ENCODE measurements around the gene PDZRN3.

The PDZRN3 gene

DNA sequence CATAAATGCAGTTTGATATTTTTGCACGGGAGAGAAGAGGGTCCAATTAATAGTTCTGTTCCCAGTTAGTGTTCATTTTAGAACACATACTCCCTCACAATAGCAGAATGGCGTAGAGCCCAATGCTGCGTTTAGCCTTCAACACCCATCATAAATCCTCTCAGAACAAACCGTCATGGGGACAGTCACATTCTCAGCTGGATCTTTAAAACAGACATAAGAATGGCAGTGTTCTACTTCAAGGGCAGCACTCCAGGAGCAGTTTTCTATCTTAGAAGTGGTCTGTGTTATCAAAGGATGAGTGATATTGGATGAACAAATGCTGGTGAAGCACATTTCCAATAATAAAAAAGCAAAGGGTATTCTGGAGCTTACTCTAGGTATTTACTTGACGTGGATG lies 230.5 kb downstream of the PDZRN3 start:
- Mint-ChIP-seq H3K27me3 (ENCODE audit: low read depth) (no peaks in the 10 kb centered on the region), H3K4me3 (no peak overlapping the region), H3K27ac (peak overlapping the region in 2 of 3 experiments; percentile 1 to 25), H3K36me3 (ENCODE audit: low read depth) (peaks cover 78% of the 10 kb centered on the region), H3K4me1 (peaks cover 7% of the 10 kb centered on the region), H3K9me3 (no peaks in the 10 kb centered on the region)
- no peak for TF ChIP-seq CTCF (IDR thresholded peaks at IDR 0.05; ENCODE audit: unreplicated experiment in 3 of 3)

DNA sequence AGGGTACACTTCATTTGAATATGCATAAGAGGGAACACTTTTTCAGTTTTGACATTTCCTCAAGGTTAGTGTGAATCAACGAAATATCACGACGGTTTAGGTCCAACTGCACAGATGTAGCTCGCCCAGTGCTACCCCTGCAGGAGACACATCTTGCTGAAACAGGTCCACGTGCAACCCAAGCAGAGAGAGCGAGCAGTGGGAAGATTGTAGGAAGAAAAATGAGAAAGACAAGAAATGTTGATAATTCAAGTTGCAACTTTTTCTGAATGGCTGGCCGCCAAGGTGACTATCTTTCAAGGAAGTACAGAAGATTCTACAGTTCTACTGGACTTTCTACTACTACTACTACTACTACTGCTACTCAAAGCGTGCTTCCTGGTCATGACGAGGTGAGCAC lies 231.7 kb downstream of the PDZRN3 start:
- H3K27me3 Mint-ChIP-seq (ENCODE audit: low read depth), result peaks cover 8% of the 10 kb centered on the region
- TF ChIP-seq CTCF (IDR thresholded peaks at IDR 0.05; ENCODE audit: unreplicated experiment in 3 of 3), result no peak
- peaks cover 77% of the 10 kb centered on the region for H3K36me3 Mint-ChIP-seq (ENCODE audit: low read depth)
- H3K27ac Mint-ChIP-seq, result no peak overlapping the region
- H3K4me1 Mint-ChIP-seq, result peaks cover 7% of the 10 kb centered on the region
- no peak overlapping the region for H3K4me3 Mint-ChIP-seq
- H3K9me3 Mint-ChIP-seq, result no peaks in the 10 kb centered on the region

DNA sequence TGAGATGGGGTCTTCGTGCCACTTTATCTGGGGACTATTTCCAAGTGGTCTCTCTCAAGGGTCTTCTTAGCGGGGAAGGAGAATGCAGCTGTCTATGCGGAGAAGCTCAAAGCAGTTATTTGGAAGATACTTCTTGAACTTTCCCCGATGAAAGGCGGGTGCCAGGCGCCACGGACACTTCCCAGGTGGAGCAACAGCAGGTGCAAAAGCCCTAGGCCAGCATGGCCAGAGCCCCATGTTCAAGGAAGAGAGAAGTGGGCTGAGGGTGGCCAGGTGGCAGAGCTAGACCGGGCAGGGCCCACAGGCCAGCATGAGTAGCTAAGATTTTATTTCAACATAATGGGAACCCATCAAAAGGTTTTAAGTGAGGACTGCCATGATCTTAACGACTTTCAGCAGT lies 232.8 kb downstream of the PDZRN3 start:
- peaks cover 8% of the 10 kb centered on the region for H3K27me3 Mint-ChIP-seq (ENCODE audit: low read depth)
- TF ChIP-seq CTCF (IDR thresholded peaks at IDR 0.05; ENCODE audit: unreplicated experiment in 3 of 3), result no peak
- no peak overlapping the region for H3K4me3 Mint-ChIP-seq
- peaks cover 7% of the 10 kb centered on the region for H3K4me1 Mint-ChIP-seq
- H3K27ac Mint-ChIP-seq, result no peak overlapping the region
- no peaks in the 10 kb centered on the region for H3K9me3 Mint-ChIP-seq
- peaks cover 76% of the 10 kb centered on the region for H3K36me3 Mint-ChIP-seq (ENCODE audit: low read depth)

- H3K9me3 Mint-ChIP-seq, result no peaks in the 10 kb centered on the region
- TF ChIP-seq CTCF (IDR thresholded peaks at IDR 0.05; ENCODE audit: unreplicated experiment in 3 of 3), result no peak
- H3K36me3 Mint-ChIP-seq (ENCODE audit: low read depth), result peaks cover 78% of the 10 kb centered on the region
- no peak overlapping the region for H3K4me3 Mint-ChIP-seq
- no peak overlapping the region for H3K27ac Mint-ChIP-seq
- peaks cover 8% of the 10 kb centered on the region for H3K27me3 Mint-ChIP-seq (ENCODE audit: low read depth)
- H3K4me1 Mint-ChIP-seq, result peaks cover 12% of the 10 kb centered on the region
These were observed 234.8 kb downstream of the PDZRN3 start for GRCh38 chr3:73389928-73390327.

DNA sequence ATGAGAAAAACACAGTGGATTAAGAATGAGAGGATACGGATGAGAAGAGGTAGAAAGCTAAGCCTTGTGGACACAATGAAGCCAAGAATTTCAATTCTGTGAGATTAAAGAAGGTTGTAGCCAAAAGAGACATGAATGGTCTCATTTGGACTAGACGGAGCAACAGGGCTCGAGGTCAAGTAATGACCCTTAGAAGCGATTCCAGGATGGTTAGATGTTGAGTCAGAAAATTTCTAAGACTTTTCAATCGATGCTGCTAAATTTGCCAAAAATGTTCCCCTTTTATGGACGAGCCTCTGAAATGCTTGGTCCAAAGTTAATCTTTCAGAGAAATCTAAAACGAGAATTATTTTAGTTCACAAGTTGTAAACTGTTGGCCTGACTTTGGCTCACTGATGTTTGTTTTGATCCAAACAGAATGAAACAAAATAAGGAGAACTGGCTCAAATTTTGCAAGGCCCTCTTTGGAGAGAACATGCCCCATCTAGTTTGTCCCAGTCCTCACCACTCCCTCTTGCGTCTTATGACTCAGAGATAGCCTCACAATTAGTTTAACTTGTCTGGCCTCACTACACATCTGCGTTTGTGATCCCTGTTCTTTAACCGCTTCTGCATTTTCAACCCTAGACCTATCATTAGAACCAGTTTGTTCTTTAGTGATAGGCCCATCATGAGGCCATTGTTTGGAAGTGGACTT lies 235.5 kb downstream of the PDZRN3 start:
- Mint-ChIP-seq H3K36me3 (ENCODE audit: low read depth) (peaks cover 81% of the 10 kb centered on the region), H3K27ac (no peak overlapping the region), H3K4me1 (peaks cover 10% of the 10 kb centered on the region), H3K9me3 (no peaks in the 10 kb centered on the region), H3K4me3 (no peak overlapping the region), H3K27me3 (ENCODE audit: low read depth) (peaks cover 8% of the 10 kb centered on the region)
- TF ChIP-seq CTCF (IDR thresholded peaks at IDR 0.05; ENCODE audit: unreplicated experiment in 3 of 3), result no peak

DNA sequence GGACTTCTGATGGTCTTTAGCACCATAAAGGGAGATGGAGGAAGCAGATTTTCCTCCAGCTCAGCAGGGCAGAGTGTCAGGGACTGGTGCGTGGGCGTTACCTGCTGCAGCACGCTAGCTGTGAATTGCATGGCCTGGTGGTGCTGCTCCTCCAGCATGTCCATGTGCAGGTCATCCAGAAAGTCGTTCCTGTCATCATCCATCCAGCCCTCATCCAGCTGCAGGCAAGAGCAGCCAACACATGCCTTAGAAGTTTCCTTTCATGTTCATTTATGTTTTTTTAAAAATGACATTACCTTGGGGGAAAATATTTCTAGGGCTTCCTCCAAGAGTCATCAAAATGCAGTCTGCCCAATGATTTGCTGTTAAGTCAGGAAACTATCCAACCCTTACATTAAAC lies 239.2 kb downstream of the PDZRN3 start:
- peaks cover 13% of the 10 kb centered on the region for H3K27me3 Mint-ChIP-seq (ENCODE audit: low read depth)
- no peak for TF ChIP-seq CTCF (IDR thresholded peaks at IDR 0.05; ENCODE audit: unreplicated experiment in 3 of 3)
- H3K4me3 Mint-ChIP-seq, result no peak overlapping the region
- H3K4me1 Mint-ChIP-seq, result peaks cover 5% of the 10 kb centered on the region
- H3K36me3 Mint-ChIP-seq (ENCODE audit: low read depth), result peaks cover 91% of the 10 kb centered on the region
- no peak overlapping the region for H3K27ac Mint-ChIP-seq
- H3K9me3 Mint-ChIP-seq, result no peaks in the 10 kb centered on the region
